ENCODE results near the gene HPN. TPM values are rescaled to one million over a fixed set of nuclear protein-coding genes. Genes with fewer than 3 reads are reported as not detected.

The HPN gene
- total RNA-seq, 6 experiments from 2014 or later: not detected

DNA sequence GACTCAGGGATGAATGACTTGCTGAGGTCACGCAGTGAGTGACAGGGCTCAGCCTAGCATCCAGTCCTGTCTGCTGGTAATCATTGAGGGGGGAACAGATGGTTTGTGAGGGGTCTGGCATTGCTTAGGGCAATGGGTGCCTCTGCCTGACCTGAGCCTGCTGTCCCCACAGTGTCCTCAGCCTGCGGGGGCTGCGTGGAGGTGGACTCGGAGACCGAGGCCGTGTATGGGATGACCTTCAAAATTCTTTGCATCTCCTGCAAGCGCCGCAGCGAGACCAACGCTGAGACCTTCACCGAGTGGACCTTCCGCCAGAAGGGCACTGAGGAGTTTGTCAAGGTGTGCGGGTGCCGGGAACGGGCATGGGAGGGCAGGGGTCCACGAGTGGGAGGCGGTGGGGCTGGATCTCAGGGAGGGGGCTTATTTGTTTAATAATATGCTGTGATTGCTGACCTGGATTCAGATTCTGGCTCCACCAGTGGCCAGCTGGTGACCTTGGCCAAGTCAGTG, 9.1 kb upstream of the HPN start:
- Mint-ChIP-seq H3K4me3 (no peak overlapping the region), H3K27ac (no peak overlapping the region), H3K4me1 (ENCODE audit: low read depth) (peaks cover 9% of the 10 kb centered on the region), H3K27me3 (ENCODE audit: insufficient read depth) (peaks cover 5% of the 10 kb centered on the region), H3K36me3 (ENCODE audit: low read depth) (peaks cover 10% of the 10 kb centered on the region; the same call in 1 of the 2 replicates), H3K9me3 (no peaks in the 10 kb centered on the region)
- DNase-seq: no peak
- TF ChIP-seq, protein P1, sequence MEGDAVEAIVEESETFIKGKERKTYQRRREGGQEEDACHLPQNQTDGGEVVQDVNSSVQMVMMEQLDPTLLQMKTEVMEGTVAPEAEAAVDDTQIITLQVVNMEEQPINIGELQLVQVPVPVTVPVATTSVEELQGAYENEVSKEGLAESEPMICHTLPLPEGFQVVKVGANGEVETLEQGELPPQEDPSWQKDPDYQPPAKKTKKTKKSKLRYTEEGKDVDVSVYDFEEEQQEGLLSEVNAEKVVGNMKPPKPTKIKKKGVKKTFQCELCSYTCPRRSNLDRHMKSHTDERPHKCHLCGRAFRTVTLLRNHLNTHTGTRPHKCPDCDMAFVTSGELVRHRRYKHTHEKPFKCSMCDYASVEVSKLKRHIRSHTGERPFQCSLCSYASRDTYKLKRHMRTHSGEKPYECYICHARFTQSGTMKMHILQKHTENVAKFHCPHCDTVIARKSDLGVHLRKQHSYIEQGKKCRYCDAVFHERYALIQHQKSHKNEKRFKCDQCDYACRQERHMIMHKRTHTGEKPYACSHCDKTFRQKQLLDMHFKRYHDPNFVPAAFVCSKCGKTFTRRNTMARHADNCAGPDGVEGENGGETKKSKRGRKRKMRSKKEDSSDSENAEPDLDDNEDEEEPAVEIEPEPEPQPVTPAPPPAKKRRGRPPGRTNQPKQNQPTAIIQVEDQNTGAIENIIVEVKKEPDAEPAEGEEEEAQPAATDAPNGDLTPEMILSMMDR (IDR thresholded peaks at IDR 0.05): no peak

DNA sequence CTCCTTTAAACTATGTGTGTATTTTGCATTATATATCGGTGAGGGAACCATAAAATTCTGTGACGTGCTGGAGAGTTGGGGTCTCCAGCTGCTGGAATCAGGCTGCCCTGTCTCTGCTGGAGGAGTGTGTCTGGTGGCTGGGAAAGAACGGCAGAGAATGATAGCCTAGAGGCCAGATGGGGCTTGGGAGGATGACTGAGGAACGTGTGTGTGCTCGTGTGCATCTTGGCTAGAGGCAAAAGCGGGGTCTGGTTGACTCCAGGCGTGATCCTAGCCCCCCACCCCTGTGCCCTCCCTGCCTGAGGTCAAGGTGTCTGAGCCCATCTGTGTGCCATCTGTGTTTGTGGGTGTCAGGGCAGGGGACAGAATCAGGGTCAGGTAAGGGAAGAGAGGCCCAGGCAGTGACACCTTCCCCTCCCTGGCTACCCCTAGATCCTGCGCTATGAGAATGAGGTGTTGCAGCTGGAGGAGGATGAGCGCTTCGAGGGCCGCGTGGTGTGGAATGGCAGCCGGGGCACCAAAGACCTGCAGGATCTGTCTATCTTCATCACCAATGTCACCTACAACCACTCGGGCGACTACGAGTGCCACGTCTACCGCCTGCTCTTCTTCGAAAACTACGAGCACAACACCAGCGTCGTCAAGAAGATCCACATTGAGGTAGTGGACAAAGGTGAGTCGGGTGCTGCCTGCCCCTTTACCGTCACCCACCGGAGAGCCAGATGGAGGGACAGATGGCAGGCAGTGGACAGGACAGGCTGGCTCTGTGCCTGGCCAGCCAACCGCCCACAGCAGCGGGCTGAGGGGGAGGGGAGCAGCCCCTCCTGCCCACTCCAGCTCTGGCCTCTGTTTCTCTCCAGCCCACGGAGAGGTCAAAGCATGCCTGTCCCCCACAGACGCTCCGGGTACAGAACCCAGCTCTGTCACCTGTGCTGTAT, 8.2 kb upstream of the HPN start:
- DNase-seq: no peak
- Mint-ChIP-seq H3K4me3 (no peak overlapping the region), H3K36me3 (ENCODE audit: low read depth) (peaks cover 2% of the 10 kb centered on the region; the same call in 1 of the 2 replicates), H3K27me3 (ENCODE audit: insufficient read depth) (peaks cover 3% of the 10 kb centered on the region), H3K27ac (no peak overlapping the region), H3K4me1 (ENCODE audit: low read depth) (peaks cover 15% of the 10 kb centered on the region), H3K9me3 (no peaks in the 10 kb centered on the region)
- TF ChIP-seq, protein P1 (IDR thresholded peaks at IDR 0.05): no peak

DNA sequence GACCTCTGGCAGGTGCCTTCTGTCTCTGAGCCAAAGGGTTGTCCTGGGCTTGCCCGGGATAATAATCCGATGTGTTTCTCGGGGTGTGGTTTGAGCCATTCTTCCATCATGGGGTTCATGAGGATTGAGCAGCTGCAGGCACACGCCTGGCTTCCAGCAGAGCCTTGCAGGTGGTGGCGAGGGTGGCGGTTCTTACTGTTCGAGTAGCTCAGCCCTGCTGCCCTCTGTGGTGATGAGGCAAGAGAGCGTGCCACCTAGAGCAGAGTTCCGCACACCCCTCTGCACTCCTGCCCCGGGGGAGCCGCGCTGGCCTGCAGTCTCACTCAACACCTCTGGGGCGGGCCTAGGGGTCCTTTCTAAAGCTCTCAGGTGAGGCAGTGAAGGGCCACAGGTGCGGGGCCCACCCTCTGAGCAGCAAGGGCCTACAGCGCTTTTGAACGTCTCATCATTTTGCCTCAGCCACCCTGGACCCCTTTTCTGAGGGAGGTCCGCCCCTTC, 7.5 kb upstream of the HPN start:
- DNase-seq: no peak
- peaks cover 17% of the 10 kb centered on the region for H3K4me1 Mint-ChIP-seq (ENCODE audit: low read depth)
- no peaks in the 10 kb centered on the region for H3K36me3 Mint-ChIP-seq (ENCODE audit: low read depth)
- H3K4me3 Mint-ChIP-seq: no peak overlapping the region
- TF ChIP-seq, protein P1 (IDR thresholded peaks at IDR 0.05): no peak
- no peaks in the 10 kb centered on the region for H3K9me3 Mint-ChIP-seq
- H3K27ac Mint-ChIP-seq: no peak overlapping the region
- peaks cover 3% of the 10 kb centered on the region for H3K27me3 Mint-ChIP-seq (ENCODE audit: insufficient read depth)

DNA sequence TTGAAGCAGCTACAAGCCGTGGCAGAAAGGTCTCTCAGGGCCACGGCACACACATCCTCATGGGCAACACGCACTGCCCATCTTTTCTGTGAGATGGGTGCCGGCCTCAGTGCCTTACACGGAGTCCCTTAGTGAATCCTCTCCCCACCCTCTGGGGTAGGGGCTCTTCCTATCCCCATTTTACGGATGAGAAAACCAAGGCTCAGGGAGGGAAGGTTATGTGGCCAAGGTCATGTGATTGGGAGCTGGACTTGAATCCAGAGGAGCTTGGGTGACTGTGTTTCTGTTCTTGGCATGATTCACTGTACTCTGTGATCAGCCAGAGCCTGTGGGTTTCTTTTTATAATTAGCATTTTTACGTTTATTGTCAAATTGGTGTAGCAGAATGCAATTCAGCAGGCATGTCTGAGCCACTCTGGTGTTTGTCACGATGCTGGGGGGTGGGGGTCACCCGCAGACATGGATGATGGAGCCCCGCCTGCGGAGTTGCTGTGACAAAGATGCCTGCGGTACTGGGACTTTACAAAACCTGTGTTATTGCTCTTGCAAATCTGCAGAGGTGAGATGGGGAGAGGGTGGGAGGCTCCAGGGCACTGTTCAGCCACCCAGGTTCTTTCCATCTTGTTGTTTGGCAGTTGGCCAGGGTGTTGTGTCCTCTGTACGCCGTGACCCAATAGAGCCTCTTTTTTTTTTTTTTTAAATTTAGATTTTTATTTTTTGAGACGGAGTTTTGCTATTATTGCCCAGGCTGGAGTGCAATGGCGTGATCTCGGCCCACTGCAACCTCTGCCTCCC, 6.7 kb upstream of the HPN start:
- no peaks in the 10 kb centered on the region; the same call in 1 of the 2 replicates for H3K27me3 Mint-ChIP-seq (ENCODE audit: insufficient read depth)
- peaks cover 17% of the 10 kb centered on the region for H3K4me1 Mint-ChIP-seq (ENCODE audit: low read depth)
- no peaks in the 10 kb centered on the region for H3K9me3 Mint-ChIP-seq
- no peaks in the 10 kb centered on the region for H3K36me3 Mint-ChIP-seq (ENCODE audit: low read depth)
- no peak for DNase-seq
- no peak overlapping the region for H3K4me3 Mint-ChIP-seq
- no peak overlapping the region for H3K27ac Mint-ChIP-seq
- TF ChIP-seq, protein P1 (IDR thresholded peaks at IDR 0.05): no peak
